ENCODE data around the gene OSGEP.

GRCh38 chr14:20472536-20473169 lies 18.0 kb upstream of the OSGEP start:
- TF ChIP-seq, protein P1, sequence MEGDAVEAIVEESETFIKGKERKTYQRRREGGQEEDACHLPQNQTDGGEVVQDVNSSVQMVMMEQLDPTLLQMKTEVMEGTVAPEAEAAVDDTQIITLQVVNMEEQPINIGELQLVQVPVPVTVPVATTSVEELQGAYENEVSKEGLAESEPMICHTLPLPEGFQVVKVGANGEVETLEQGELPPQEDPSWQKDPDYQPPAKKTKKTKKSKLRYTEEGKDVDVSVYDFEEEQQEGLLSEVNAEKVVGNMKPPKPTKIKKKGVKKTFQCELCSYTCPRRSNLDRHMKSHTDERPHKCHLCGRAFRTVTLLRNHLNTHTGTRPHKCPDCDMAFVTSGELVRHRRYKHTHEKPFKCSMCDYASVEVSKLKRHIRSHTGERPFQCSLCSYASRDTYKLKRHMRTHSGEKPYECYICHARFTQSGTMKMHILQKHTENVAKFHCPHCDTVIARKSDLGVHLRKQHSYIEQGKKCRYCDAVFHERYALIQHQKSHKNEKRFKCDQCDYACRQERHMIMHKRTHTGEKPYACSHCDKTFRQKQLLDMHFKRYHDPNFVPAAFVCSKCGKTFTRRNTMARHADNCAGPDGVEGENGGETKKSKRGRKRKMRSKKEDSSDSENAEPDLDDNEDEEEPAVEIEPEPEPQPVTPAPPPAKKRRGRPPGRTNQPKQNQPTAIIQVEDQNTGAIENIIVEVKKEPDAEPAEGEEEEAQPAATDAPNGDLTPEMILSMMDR (IDR thresholded peaks at IDR 0.05): no peak
- TF ChIP-seq EP300 (IDR thresholded peaks at IDR 0.05; ENCODE audit: low read depth) (no peak), POLR2AphosphoS5 (IDR thresholded peaks at IDR 0.05) (no peak), POLR2A (IDR thresholded peaks at IDR 0.05) (no peak)
